Right lobe of liver (tissue), 4 donors: ENCODE results near the gene KIAA1671.

ENCODE experiments used
- POLR2A ChIP-seq: fragments of 450-650 bp; IDR thresholded peaks from one replicate; pipeline ENCODE4 v1.6.1; 2017; ENCODE audit warnings: antibody characterized with exemption, mild to moderate bottlenecking
- TF ChIP-seq, protein P1 (sequence below), 4 donors: fragments of 200-600 bp in 3 of 4; fragments of 450-650 bp in 1 of 4; IDR thresholded peaks; one replicate each; pipeline versions ENCODE4 v1.5.1 to v1.8.0; 2016 to 2022; ENCODE audit warnings: antibody characterized with exemption in 4 of 4, mild to moderate bottlenecking in 2 of 4
- donor health status: DM: no; HTN: no; CAD: no.
- donor health status: DM: no; HTN: no; CAD: no.
- donor health status: DM: no; HTN: yes; CAD: no.

DNA sequence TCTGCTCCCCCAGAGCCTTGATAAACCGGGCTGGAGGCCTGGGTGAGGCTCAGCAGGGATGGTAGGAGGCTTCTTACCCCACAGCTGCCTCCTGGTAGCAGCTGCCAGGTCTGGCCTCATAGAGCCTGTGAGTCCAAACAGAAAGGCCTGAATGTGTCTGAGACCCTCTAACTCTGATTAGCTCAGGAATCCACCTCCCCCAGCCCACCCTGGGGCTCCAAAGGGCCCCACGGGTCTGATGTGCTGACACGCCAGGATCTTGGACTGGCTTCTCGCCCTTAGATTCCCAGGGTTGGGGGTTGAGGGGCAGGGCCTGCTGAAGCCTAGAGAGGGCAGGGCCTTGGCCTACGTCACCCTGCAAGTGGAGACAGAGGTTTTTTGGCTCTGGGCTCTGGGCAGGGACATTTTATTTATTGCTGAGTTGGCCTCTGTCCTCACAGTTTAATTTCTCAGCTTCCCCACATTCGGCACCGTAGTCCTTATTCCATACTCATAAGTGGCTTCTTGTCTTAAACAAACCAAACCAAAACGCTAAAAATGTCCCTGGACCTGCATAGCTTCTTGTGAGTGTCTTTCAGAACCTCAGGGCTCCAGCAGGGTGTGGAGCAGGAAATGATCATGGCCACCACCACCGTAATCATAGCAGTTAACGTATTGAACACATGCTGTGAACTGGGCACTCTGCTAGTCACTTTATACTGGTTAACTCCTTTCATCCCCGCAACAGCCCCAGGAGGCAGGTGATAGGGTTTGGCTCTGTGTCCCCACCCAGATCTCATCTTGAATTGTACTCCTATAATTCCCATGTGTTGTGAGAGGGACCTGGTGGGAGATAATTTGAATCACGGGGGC is 25.1 kb downstream of the KIAA1671 start:
- TF ChIP-seq POLR2A: no peak
- TF ChIP-seq, protein P1, sequence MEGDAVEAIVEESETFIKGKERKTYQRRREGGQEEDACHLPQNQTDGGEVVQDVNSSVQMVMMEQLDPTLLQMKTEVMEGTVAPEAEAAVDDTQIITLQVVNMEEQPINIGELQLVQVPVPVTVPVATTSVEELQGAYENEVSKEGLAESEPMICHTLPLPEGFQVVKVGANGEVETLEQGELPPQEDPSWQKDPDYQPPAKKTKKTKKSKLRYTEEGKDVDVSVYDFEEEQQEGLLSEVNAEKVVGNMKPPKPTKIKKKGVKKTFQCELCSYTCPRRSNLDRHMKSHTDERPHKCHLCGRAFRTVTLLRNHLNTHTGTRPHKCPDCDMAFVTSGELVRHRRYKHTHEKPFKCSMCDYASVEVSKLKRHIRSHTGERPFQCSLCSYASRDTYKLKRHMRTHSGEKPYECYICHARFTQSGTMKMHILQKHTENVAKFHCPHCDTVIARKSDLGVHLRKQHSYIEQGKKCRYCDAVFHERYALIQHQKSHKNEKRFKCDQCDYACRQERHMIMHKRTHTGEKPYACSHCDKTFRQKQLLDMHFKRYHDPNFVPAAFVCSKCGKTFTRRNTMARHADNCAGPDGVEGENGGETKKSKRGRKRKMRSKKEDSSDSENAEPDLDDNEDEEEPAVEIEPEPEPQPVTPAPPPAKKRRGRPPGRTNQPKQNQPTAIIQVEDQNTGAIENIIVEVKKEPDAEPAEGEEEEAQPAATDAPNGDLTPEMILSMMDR (IDR thresholded peaks at IDR 0.05): no peak
